HCT116 (cell line): ENCODE results near the gene PLCB1. TPM values are rescaled to one million over a fixed set of nuclear protein-coding genes. Genes with fewer than 3 reads are reported as not detected.

Experiments used
- ATAC-seq: fragments of 200-7000 bp; cut with Tn5 transposase; 2 replicates; pipeline ENCODE4 v1.9.1; 2020; ENCODE audit warnings: mild to moderate bottlenecking, moderate library complexity
- BruUV-seq: library from RNA; stranded (reverse); fragments of 400-500 nt; replicated peaks from 2 replicates; lab custom pipeline; 2021; lab: Mats Ljungman, UMichigan
- CTCF ChIA-PET: fragments of 300-600 bp; sonication (Branson Sonifier 250); formaldehyde crosslinking; loops from one replicate; lab custom pipeline; 2021; ENCODE audit warnings: antibody characterized with exemption; lab: Charles Lee
- POLR2A ChIA-PET: fragments of 300-600, 350-600 bp; sonication (Branson Sonifier 250); formaldehyde crosslinking; loops from one replicate; lab custom pipeline; 2021; ENCODE audit warnings: antibody characterized with exemption; lab: Charles Lee
- RAD21 ChIA-PET, 2 experiments: fragments of 300-600 bp; sonication (Branson Sonifier 250); formaldehyde crosslinking; loops; one replicate each; lab custom pipeline; 2023; ENCODE audit warnings: low total read pairs in 2 of 2; ENCODE audit not compliant: uncharacterized antibody in 2 of 2, unreplicated experiment in 2 of 2, low non-redundant PET in 1 of 2; lab: Charles Lee
- DNase-seq: peaks from one replicate; pipeline ENCODE4 v3.0.0-alpha.2; 2010; ENCODE audit warnings: low read depth, low spot score
- H2AFZ ChIP-seq: fragments of 200-600 bp; shearing (Covaris generic), sonication (generic); 2 replicates; pipeline ENCODE4 v1.6.1; 2017; ENCODE audit warnings: low read depth, mixed run types, mixed read lengths, antibody characterized with exemption, low read length; ENCODE audit not compliant: poor library complexity, severe bottlenecking
- H3K27ac ChIP-seq: 2 replicates; pipeline ENCODE4 v1.5.1; 2012; ENCODE audit warnings: low read depth, low read length
- H3K27me3 ChIP-seq: fragments of 200-600 bp; sonication (generic); 2 replicates; pipeline ENCODE4 v1.6.1; 2016; ENCODE audit warnings: mixed run types, low read length, mixed read lengths; ENCODE audit not compliant: insufficient read depth
- H3K36me3 ChIP-seq, 2 experiments: fragments of 200-500 bp in 1 of 2; fragments of 200-600 bp in 1 of 2; sonication (Bioruptor generic) in 1 of 2; sonication (generic) in 1 of 2; 2 replicates each; pipeline versions ENCODE4 v1.5.1 to v1.6.1; 2014 to 2016; ENCODE audit warnings: low read length in 2 of 2, inconsistent platforms in 1 of 2, mixed read lengths in 1 of 2, mixed run types in 1 of 2; ENCODE audit not compliant: insufficient read depth in 2 of 2, control insufficient read depth in 1 of 2
- H3K4me1 ChIP-seq, 2 experiments: fragments of 200-600 bp in 1 of 2; sonication (generic) in 1 of 2; 2 replicates each; pipeline versions ENCODE4 v1.5.1 to v1.6.1; 2012 to 2017; ENCODE audit warnings: low read length in 2 of 2, inconsistent platforms in 1 of 2, mild to moderate bottlenecking in 1 of 2, mixed read lengths in 1 of 2, mixed run types in 1 of 2, moderate library complexity in 1 of 2; ENCODE audit not compliant: insufficient read depth in 2 of 2, control insufficient read depth in 1 of 2
- H3K4me2 ChIP-seq: fragments of 200-600 bp; sonication (generic); 2 replicates; pipeline ENCODE4 v1.6.1; 2017; ENCODE audit warnings: mixed run types, low read length, mixed read lengths
- H3K4me3 ChIP-seq, 2 experiments: fragments of 200-600 bp in 1 of 2; sonication (generic) in 1 of 2; replicated peaks in 1 of 2; 2 replicates each; pipeline ENCODE4 v1.5.1; 2011 to 2016; ENCODE audit warnings: low read length in 2 of 2, control low read depth in 1 of 2, low read depth in 1 of 2, mild to moderate bottlenecking in 1 of 2, mixed read lengths in 1 of 2, mixed run types in 1 of 2
- H3K79me2 ChIP-seq: fragments of 200-600 bp; sonication (generic); 2 replicates; pipeline ENCODE4 v1.6.1; 2017; ENCODE audit warnings: mild to moderate bottlenecking, mixed run types, low read length, moderate library complexity, mixed read lengths; ENCODE audit not compliant: insufficient read depth
- H3K9ac ChIP-seq: fragments of 200-600 bp; sonication (generic); 2 replicates; pipeline ENCODE4 v1.6.1; 2016; ENCODE audit warnings: low read length, mixed read lengths
- H3K9me2 ChIP-seq: fragments of 200-600 bp; sonication (generic), shearing (Covaris generic); 2 replicates; pipeline ENCODE4 v1.6.1; 2017; ENCODE audit warnings: mixed run types, mild to moderate bottlenecking, moderate library complexity; ENCODE audit not compliant: insufficient read depth
- H3K9me3 ChIP-seq, 2 experiments: fragments of 200-500 bp in 1 of 2; fragments of 200-600 bp in 1 of 2; sonication (Bioruptor generic) in 1 of 2; sonication (generic) in 1 of 2; 2 replicates each; pipeline ENCODE4 v1.6.1; 2014 to 2017; ENCODE audit warnings: low read length in 2 of 2, mixed read lengths in 2 of 2, inconsistent platforms in 1 of 2, low read depth in 1 of 2, mild to moderate bottlenecking in 1 of 2, mixed run types in 1 of 2, moderate library complexity in 1 of 2; ENCODE audit not compliant: control insufficient read depth in 1 of 2, insufficient read depth in 1 of 2
- H4K20me1 ChIP-seq: fragments of 200-600 bp; sonication (generic), shearing (Covaris generic); 2 replicates; pipeline ENCODE4 v1.6.1; 2017; ENCODE audit warnings: mixed run types, mild to moderate bottlenecking, moderate library complexity; ENCODE audit not compliant: insufficient read depth
- CBX3 ChIP-seq: IDR thresholded peaks from 2 replicates; pipeline ENCODE4 v1.6.1; 2012; ENCODE audit warnings: low read depth
- CEBPB ChIP-seq: IDR thresholded peaks from 2 replicates; pipeline ENCODE4 v1.6.1; 2012; ENCODE audit warnings: low read depth
- EGR1 ChIP-seq: IDR thresholded peaks from 2 replicates; pipeline ENCODE4 v1.6.1; 2012; ENCODE audit warnings: low read depth
- ELF1 ChIP-seq: IDR thresholded peaks from 2 replicates; pipeline ENCODE4 v1.6.1; 2012; ENCODE audit warnings: low read depth, borderline replicate concordance
- EZH2 ChIP-seq: fragments of 200-600 bp; sonication (generic); IDR thresholded peaks from 2 replicates; pipeline ENCODE4 v1.6.1; 2017; ENCODE audit warnings: antibody characterized with exemption, mixed run types
- FOSL1 ChIP-seq: IDR thresholded peaks from 2 replicates; pipeline ENCODE4 v1.6.1; 2012; ENCODE audit warnings: low read depth
- JUND ChIP-seq: IDR thresholded peaks from 2 replicates; pipeline ENCODE4 v1.6.1; 2012
- POLR2A ChIP-seq: IDR thresholded peaks from 2 replicates; pipeline ENCODE4 v1.7.0; 2011; ENCODE audit warnings: borderline replicate concordance; ENCODE audit not compliant: insufficient read depth, insufficient read length; ENCODE audit errors: extremely low read depth
- POLR2AphosphoS5 ChIP-seq: IDR thresholded peaks from 2 replicates; pipeline ENCODE4 v1.6.1; 2011; ENCODE audit warnings: mild to moderate bottlenecking, low read depth, low read length, moderate library complexity
- RAD21 ChIP-seq: IDR thresholded peaks from 2 replicates; pipeline ENCODE4 v1.6.1; 2012; ENCODE audit warnings: low read depth, mild to moderate bottlenecking
- REST ChIP-seq: IDR thresholded peaks from 2 replicates; pipeline ENCODE4 v1.6.1; 2012; ENCODE audit warnings: low read depth
- SIN3A ChIP-seq: IDR thresholded peaks from 2 replicates; pipeline ENCODE4 v1.6.1; 2012; ENCODE audit warnings: low read depth
- SP1 ChIP-seq: IDR thresholded peaks from 2 replicates; pipeline ENCODE4 v1.6.1; 2012; ENCODE audit warnings: low read depth
- SRF ChIP-seq: IDR thresholded peaks from 2 replicates; pipeline ENCODE4 v1.6.1; 2012; ENCODE audit warnings: low read depth
- TCF7L2 ChIP-seq: IDR thresholded peaks from 2 replicates; pipeline ENCODE4 v1.7.0; 2011; ENCODE audit warnings: borderline replicate concordance, inconsistent platforms; ENCODE audit not compliant: insufficient read depth, insufficient read length; ENCODE audit errors: extremely low read depth
- YY1 ChIP-seq: IDR thresholded peaks from 2 replicates; pipeline ENCODE4 v1.6.1; 2011; ENCODE audit warnings: low read length, low read depth, moderate library complexity, mild to moderate bottlenecking; ENCODE audit not compliant: insufficient replicate concordance; ENCODE audit errors: extremely low read depth
- intact Hi-C: fragments of 100-400 bp; cut with micrococcal nuclease; formaldehyde crosslinking; loops from 2 replicates; pipeline ENCODE4 v1.10.0; 2022
- total RNA-seq: library from RNA; stranded (reverse); gene quantifications from one replicate; pipeline ENCODE4 v1.2.1, GENCODE V29; 2021; ENCODE audit not compliant: unreplicated experiment

PLCB1 gene
- total RNA-seq, 1 experiment from 2014 or later, result 15.8 TPM

- no peaks in the 10 kb centered on the region for H3K9me3 ChIP-seq
Measured at GRCh38 chr20:8934362-8934761, 802.3 kb downstream of the PLCB1 start.

More at GRCh38 chr20:8934362-8934761, 802.3 kb downstream of the PLCB1 start:
- Histone ChIP-seq H3K79me2 (no peaks in the 10 kb centered on the region), H3K36me3 (no peaks in the 10 kb centered on the region), H3K27me3 (no peaks in the 10 kb centered on the region), H3K4me3 (no peak overlapping the region), H3K9me2 (no peaks in the 10 kb centered on the region), H3K9ac (no peak overlapping the region), H2AFZ (no peak overlapping the region), H4K20me1 (no peaks in the 10 kb centered on the region), H3K4me1 (no peaks in the 10 kb centered on the region), H3K4me2 (no peak overlapping the region), H3K27ac (no peak overlapping the region)
- ChIA-PET RAD21 (no interaction called here), CTCF (no interaction called here), POLR2A (no interaction called here)
- BruUV-seq, result no TSS peak
- ATAC-seq (no peak), DNase-seq (no peak)
- intact Hi-C loops, result no loop called here
- TF ChIP-seq SRF (no peak), TCF7L2 (no peak), FOSL1 (no peak), YY1 (no peak), EGR1 (no peak), REST (no peak), CEBPB (no peak), ELF1 (no peak), SIN3A (no peak), CBX3 (no peak), RAD21 (no peak), EZH2 (no peak), JUND (no peak), POLR2AphosphoS5 (no peak), POLR2A (no peak), SP1 (no peak)

Other genes starting within 250 kb of the PLCB1 start
- 0.12 TPM for gene HAO1, start 191.8 kb upstream of the PLCB1 start, total RNA-seq
- 12.0 TPM for gene TMX4, start 112.5 kb upstream of the PLCB1 start, total RNA-seq